Naive thymus-derived CD4-positive, alpha-beta T cell (primary cell): ENCODE data around the gene CXCR6. TPM values are rescaled to one million over a fixed set of nuclear protein-coding genes. Genes with fewer than 3 reads are reported as not detected.
A peak's percentile ranks its signal among the peaks of the same experiment; 100 is the strongest.

Experiments used
- ATAC-seq: fragments of 150-1000 bp; cut with Tn5 transposase; 2 replicates; pipeline ENCODE4 v1.10.0; 2021; ENCODE audit warnings: mild to moderate bottlenecking, moderate library complexity
- CTCF ChIA-PET: fragments of 350-600 bp; sonication (Branson Sonifier 250); formaldehyde crosslinking; loops from one replicate; lab custom pipeline; 2021; ENCODE audit warnings: antibody characterized with exemption; lab: Charles Lee
- POLR2A ChIA-PET: fragments of 350-600 bp; sonication (Branson Sonifier 250); formaldehyde crosslinking; loops from one replicate; lab custom pipeline; 2021; ENCODE audit warnings: antibody characterized with exemption, inconsistent platforms; lab: Charles Lee
- DNase-seq, 9 donors: peaks; one replicate each; pipeline versions ENCODE4 v3.0.0 to v3.0.0-alpha.2; 2020 to 2022; ENCODE audit warnings: mixed read lengths in 1 of 9
- H3K27ac ChIP-seq: one replicate; pipeline ENCODE4 v1.7.0; 2013; ENCODE audit warnings: mild to moderate bottlenecking, low read depth, low read length, moderate library complexity
- H3K27me3 ChIP-seq, 2 donors: one replicate each; pipeline ENCODE4 v1.7.0; 2013; ENCODE audit warnings: low read length in 2 of 2, mild to moderate bottlenecking in 2 of 2, moderate library complexity in 2 of 2; ENCODE audit not compliant: control insufficient read depth in 2 of 2, insufficient read depth in 2 of 2
- H3K36me3 ChIP-seq, 3 experiments: 1 replicate in 2 of 3; 2 replicates in 1 of 3; pipeline ENCODE4 v1.7.0; 2013; ENCODE audit warnings: low read length in 3 of 3, mild to moderate bottlenecking in 3 of 3, moderate library complexity in 1 of 3; ENCODE audit not compliant: insufficient read depth in 3 of 3, control insufficient read depth in 2 of 3
- H3K4me1 ChIP-seq, 2 donors: one replicate each; pipeline ENCODE4 v1.7.0; 2013; ENCODE audit warnings: low read length in 2 of 2, mild to moderate bottlenecking in 2 of 2, moderate library complexity in 1 of 2; ENCODE audit not compliant: control insufficient read depth in 2 of 2, insufficient read depth in 2 of 2
- H3K4me3 ChIP-seq: 2 replicates; pipeline ENCODE4 v1.7.0; 2013; ENCODE audit warnings: mild to moderate bottlenecking, low read length
- H3K9me3 ChIP-seq, 3 experiments: 1 replicate in 2 of 3; 2 replicates in 1 of 3; pipeline ENCODE4 v1.7.0; 2013; ENCODE audit warnings: low read length in 3 of 3; ENCODE audit not compliant: control insufficient read depth in 2 of 3
- H3K27ac Mint-ChIP-seq, 9 donors: one replicate each; pipeline ENCODE4 v1.8.0; 2020 to 2022; ENCODE audit warnings: mixed read lengths in 9 of 9, mild to moderate bottlenecking in 8 of 9, moderate library complexity in 5 of 9, inconsistent platforms in 2 of 9
- H3K27me3 Mint-ChIP-seq, 5 donors: one replicate each; pipeline ENCODE4 v1.8.0; 2021 to 2022; ENCODE audit warnings: mixed read lengths in 5 of 5, mild to moderate bottlenecking in 1 of 5
- H3K36me3 Mint-ChIP-seq, 5 donors: one replicate each; pipeline ENCODE4 v1.8.0; 2020 to 2022; ENCODE audit warnings: mixed read lengths in 5 of 5, mild to moderate bottlenecking in 3 of 5, inconsistent platforms in 1 of 5
- H3K4me1 Mint-ChIP-seq, 7 donors: one replicate each; pipeline ENCODE4 v1.8.0; 2020 to 2022; ENCODE audit warnings: mixed read lengths in 7 of 7, mild to moderate bottlenecking in 3 of 7, inconsistent platforms in 1 of 7
- H3K4me3 Mint-ChIP-seq, 10 donors: one replicate each; pipeline ENCODE4 v1.8.0; 2020 to 2022; ENCODE audit warnings: mild to moderate bottlenecking in 10 of 10, mixed read lengths in 10 of 10, moderate library complexity in 6 of 10, inconsistent platforms in 2 of 10
- H3K9me3 Mint-ChIP-seq, 11 donors: one replicate each; pipeline ENCODE4 v1.8.0; 2020 to 2022; ENCODE audit warnings: mixed read lengths in 11 of 11, mild to moderate bottlenecking in 4 of 11, inconsistent platforms in 1 of 11, moderate library complexity in 1 of 11
- intact Hi-C, 2 donors: fragments of 100-400 bp; cut with micrococcal nuclease; formaldehyde crosslinking; loops; one replicate each; pipeline ENCODE4 v1.15.1; 2023
- polyA plus RNA-seq, 2 donors: library from polyadenylated mRNA; unstranded; fragments of 300-500 nt; fragmentation: Illumina TruSeq; gene quantifications; one replicate each; pipeline ENCODE4 v1.2.3, GENCODE V29; 2021
- total RNA-seq, 6 experiments: library from RNA in 5 of 6; stranded (reverse) in 5 of 6; gene quantifications; 1 replicate in 5 of 6; 2 replicates in 1 of 6; pipeline ENCODE4 v1.2.3 and lab custom pipeline; 2021 to 2026

The CXCR6 gene
- total and polyA plus RNA-seq, 7 experiments from 2014 or later = 0.12 to 33.7 (median 0.23) TPM; not detected in 1

DNA sequence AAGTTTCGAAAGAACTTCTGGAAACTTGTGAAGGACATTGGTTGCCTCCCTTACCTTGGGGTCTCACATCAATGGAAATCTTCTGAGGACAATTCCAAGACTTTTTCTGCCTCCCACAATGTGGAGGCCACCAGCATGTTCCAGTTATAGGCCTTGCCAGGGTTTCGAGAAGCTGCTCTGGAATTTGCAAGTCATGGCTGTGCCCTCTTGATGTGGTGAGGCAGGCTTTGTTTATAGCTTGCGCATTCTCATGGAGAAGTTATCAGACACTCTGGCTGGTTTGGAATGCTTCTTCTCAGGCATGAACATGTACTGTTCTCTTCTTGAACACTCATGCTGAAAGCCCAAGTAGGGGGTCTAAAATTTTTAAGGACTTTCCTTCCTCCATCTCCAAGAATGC is 4.1 kb downstream of the CXCR6 start:
- Histone ChIP-seq H3K27me3 (no peaks in the 10 kb centered on the region), H3K9me3 (no peaks in the 10 kb centered on the region), H3K4me3 (no peak overlapping the region), H3K4me1 (peaks cover 24 to 98% of the 10 kb centered on the region in 2 donors), H3K27ac (no peak overlapping the region), H3K36me3 (peaks cover 1 to 77% (median 7%) of the 10 kb centered on the region in 3 experiments)
- Mint-ChIP-seq H3K27ac (peak overlapping the region in 1 of 9 donors; percentile 79), H3K27me3 (no peaks in the 10 kb centered on the region), H3K9me3 (peaks cover 0 to 5% (median 0%) of the 10 kb centered on the region in 11 donors), H3K36me3 (peaks cover 16 to 74% (median 47%) of the 10 kb centered on the region in 5 donors), H3K4me1 (peaks cover 24 to 84% (median 46%) of the 10 kb centered on the region in 7 donors), H3K4me3 (no peak overlapping the region)
- ChIA-PET POLR2A (no interaction called here), CTCF (interaction anchor here (1.2 to 1.3 kb wide), 2 partner anchors 9 to 130 kb away, joined by 3 to 6 read pairs; no protein-coding TSS in a partner anchor)
- intact Hi-C loops = no loop called here
- no peak for ATAC-seq
- DNase-seq = no peak

DNA sequence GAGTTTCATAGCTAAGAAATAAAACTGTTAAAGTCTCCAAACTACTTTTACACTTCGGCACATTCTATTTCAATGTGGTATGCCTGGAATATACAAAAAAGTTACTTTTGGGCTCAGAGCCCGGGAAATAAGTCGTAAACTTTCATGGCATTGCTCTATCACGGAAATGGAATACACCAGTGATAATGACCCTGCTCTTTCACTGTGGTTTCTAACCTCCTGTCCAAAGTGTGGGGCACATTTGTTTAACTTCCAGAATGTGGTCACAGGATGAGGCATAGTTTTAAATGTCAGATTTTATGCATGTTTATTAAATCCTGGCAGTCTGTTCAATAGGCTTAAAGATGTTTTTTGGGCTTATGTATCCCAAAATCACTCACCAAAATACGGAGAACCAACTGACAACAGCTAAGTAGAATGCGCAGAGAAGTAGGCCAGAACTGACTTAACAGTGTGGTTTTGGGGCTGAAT is 5.1 kb downstream of the CXCR6 start:
- H3K9me3 Mint-ChIP-seq = peaks cover 0 to 5% (median 0%) of the 10 kb centered on the region in 11 donors
- H3K27me3 Mint-ChIP-seq = no peaks in the 10 kb centered on the region
- H3K4me3 Mint-ChIP-seq = peak overlapping the region in 1 of 10 donors; percentile 44
- Histone ChIP-seq H3K9me3 (no peaks in the 10 kb centered on the region), H3K27ac (no peak overlapping the region), H3K27me3 (no peaks in the 10 kb centered on the region), H3K4me1 (peaks cover 19 to 95% of the 10 kb centered on the region in 2 donors), H3K4me3 (no peak overlapping the region), H3K36me3 (peaks cover 7 to 87% (median 9%) of the 10 kb centered on the region in 3 experiments)
- peaks cover 20 to 80% (median 57%) of the 10 kb centered on the region in 5 donors for H3K36me3 Mint-ChIP-seq
- DNase-seq (no peak), ATAC-seq (no peak)
- ChIA-PET CTCF (interaction anchor here (0.9 to 1.2 kb wide), 2 partner anchors 8 to 130 kb away, joined by 3 to 4 read pairs; no protein-coding TSS in a partner anchor), POLR2A (no interaction called here)
- peaks cover 17 to 83% (median 36%) of the 10 kb centered on the region in 7 donors for H3K4me1 Mint-ChIP-seq
- H3K27ac Mint-ChIP-seq = peak overlapping the region in 1 of 9 donors; percentile 89
- intact Hi-C loops = no loop called here

DNA sequence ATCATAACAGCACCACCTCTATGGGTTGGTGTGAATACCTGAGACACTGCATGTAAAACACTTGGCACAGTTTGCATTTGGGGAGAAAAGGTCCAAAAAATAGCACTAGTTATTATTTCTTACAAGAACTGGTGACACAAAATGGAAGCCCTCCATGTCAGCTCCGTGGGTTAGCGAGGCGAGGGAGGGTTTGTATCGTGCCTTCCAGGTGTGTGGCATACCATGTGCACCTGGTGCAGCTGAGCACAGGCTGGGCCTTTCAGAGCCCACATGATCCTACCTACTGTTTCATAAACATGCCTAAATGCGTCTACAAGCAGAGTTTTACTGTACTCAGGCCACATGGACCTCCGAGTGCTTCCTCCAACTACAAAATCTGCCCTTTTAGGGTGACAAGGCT is 5.6 kb downstream of the CXCR6 start:
- intact Hi-C loops = no loop called here
- ATAC-seq = no peak
- no peak overlapping the region for H3K27ac ChIP-seq
- ChIA-PET POLR2A (interaction anchor here (1.1 kb wide), 1 partner anchor 45 kb away, joined by 3 read pairs; no protein-coding TSS in a partner anchor), CTCF (interaction anchor here (0.9 to 1.2 kb wide), 2 partner anchors 9 to 129 kb away, joined by 3 to 4 read pairs; no protein-coding TSS in a partner anchor)
- Mint-ChIP-seq H3K36me3 (peaks cover 20 to 83% (median 61%) of the 10 kb centered on the region in 5 donors), H3K9me3 (peaks cover 0 to 5% (median 0%) of the 10 kb centered on the region in 11 donors), H3K27ac (peak overlapping the region in 1 of 9 donors; percentile 89), H3K4me3 (peak overlapping the region in 1 of 10 donors; percentile 44), H3K27me3 (no peaks in the 10 kb centered on the region), H3K4me1 (peaks cover 13 to 83% (median 31%) of the 10 kb centered on the region in 7 donors)
- no peaks in the 10 kb centered on the region for H3K9me3 ChIP-seq
- H3K36me3 ChIP-seq = peaks cover 13 to 92% (median 15%) of the 10 kb centered on the region in 3 experiments
- no peak for DNase-seq
- H3K4me1 ChIP-seq = peaks cover 14 to 91% of the 10 kb centered on the region in 2 donors
- no peaks in the 10 kb centered on the region for H3K27me3 ChIP-seq
- no peak overlapping the region for H3K4me3 ChIP-seq

DNA sequence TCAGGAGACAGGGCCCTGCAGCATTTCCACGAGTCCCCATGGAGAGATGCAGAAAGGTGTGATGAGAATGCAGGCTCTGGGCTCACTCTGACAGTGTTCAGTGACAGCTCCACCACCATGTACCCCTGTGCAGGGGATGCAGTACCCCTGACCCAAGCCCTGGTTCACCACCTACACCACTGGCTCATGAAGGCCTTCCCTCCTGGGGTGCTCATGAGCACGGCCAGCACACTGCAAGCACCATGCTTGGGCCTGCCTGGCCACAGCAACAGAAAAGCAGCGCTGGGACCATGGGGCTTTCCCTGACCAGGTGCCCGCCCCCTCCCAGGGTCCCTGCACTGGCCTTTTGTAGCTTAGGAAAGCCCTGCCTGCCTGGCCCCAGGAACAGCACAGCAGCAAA is 6.2 kb downstream of the CXCR6 start:
- Histone ChIP-seq H3K4me1 (peaks cover 9 to 85% of the 10 kb centered on the region in 2 donors), H3K36me3 (peaks cover 13 to 97% (median 20%) of the 10 kb centered on the region in 3 experiments), H3K9me3 (no peaks in the 10 kb centered on the region), H3K4me3 (no peak overlapping the region), H3K27me3 (no peaks in the 10 kb centered on the region), H3K27ac (no peak overlapping the region)
- Mint-ChIP-seq H3K4me1 (peaks cover 13 to 85% (median 29%) of the 10 kb centered on the region in 7 donors), H3K36me3 (peaks cover 25 to 89% (median 67%) of the 10 kb centered on the region in 5 donors), H3K4me3 (peak overlapping the region in 1 of 10 donors; percentile 35), H3K9me3 (peaks cover 0 to 5% (median 0%) of the 10 kb centered on the region in 11 donors), H3K27ac (peak overlapping the region in 4 of 9 donors; percentile 73 to 89 (median 78)), H3K27me3 (no peaks in the 10 kb centered on the region)
- no peak for ATAC-seq
- ChIA-PET CTCF (interaction anchor here (1.2 kb wide), 1 partner anchor 9 kb away, joined by 3 read pairs; no protein-coding TSS in a partner anchor), POLR2A (interaction anchor here (1.1 kb wide), 1 partner anchor 44 kb away, joined by 3 read pairs; no protein-coding TSS in a partner anchor)
- DNase-seq = peak in 1 of 9 donors; percentile 18
- intact Hi-C loops = no loop called here

DNA sequence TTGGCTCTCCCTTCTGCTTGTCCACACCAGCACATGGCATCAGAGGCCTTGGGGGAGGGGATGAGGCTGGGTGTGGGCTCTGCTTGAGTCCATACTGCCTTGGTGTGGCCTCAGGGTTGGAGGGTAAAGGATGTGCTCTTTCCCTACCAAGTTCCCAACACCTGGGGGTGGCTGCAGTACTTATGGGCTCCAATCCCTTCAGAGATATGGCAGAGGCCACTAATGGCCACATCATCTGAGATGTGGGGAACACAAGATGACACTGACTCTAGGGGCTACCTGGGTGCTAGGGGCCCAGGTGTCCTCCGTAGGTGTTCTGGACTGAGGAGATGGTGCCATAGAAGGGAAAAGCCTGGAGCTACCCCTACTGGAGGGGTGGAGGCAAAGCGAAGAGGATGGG is 6.9 kb downstream of the CXCR6 start:
- ATAC-seq (no peak), DNase-seq (peak in 1 of 9 donors; percentile 17)
- H3K9me3 ChIP-seq = no peaks in the 10 kb centered on the region
- Mint-ChIP-seq H3K36me3 (peaks cover 27 to 89% (median 73%) of the 10 kb centered on the region in 5 donors), H3K9me3 (peaks cover 0 to 5% (median 0%) of the 10 kb centered on the region in 11 donors), H3K4me3 (peak overlapping the region in 1 of 10 donors; percentile 8), H3K27me3 (no peaks in the 10 kb centered on the region), H3K27ac (peak overlapping the region in 5 of 9 donors; percentile 28 to 89 (median 75)), H3K4me1 (peaks cover 12 to 82% (median 27%) of the 10 kb centered on the region in 7 donors)
- no peak overlapping the region for H3K27ac ChIP-seq
- H3K4me3 ChIP-seq = no peak overlapping the region
- peaks cover 9 to 78% of the 10 kb centered on the region in 2 donors for H3K4me1 ChIP-seq
- intact Hi-C loops = loop anchor here in 1 of 2 donors (2.0 kb wide), 1 partner anchor 45 kb away; the partner anchor contains the start of gene FYCO1
- POLR2A ChIA-PET = no interaction called here
- peaks cover 13 to 100% (median 27%) of the 10 kb centered on the region in 3 experiments for H3K36me3 ChIP-seq
- CTCF ChIA-PET = interaction anchor here (1.3 kb wide), 1 partner anchor 129 kb away, joined by 3 read pairs; no protein-coding TSS in a partner anchor
- no peaks in the 10 kb centered on the region for H3K27me3 ChIP-seq

DNA sequence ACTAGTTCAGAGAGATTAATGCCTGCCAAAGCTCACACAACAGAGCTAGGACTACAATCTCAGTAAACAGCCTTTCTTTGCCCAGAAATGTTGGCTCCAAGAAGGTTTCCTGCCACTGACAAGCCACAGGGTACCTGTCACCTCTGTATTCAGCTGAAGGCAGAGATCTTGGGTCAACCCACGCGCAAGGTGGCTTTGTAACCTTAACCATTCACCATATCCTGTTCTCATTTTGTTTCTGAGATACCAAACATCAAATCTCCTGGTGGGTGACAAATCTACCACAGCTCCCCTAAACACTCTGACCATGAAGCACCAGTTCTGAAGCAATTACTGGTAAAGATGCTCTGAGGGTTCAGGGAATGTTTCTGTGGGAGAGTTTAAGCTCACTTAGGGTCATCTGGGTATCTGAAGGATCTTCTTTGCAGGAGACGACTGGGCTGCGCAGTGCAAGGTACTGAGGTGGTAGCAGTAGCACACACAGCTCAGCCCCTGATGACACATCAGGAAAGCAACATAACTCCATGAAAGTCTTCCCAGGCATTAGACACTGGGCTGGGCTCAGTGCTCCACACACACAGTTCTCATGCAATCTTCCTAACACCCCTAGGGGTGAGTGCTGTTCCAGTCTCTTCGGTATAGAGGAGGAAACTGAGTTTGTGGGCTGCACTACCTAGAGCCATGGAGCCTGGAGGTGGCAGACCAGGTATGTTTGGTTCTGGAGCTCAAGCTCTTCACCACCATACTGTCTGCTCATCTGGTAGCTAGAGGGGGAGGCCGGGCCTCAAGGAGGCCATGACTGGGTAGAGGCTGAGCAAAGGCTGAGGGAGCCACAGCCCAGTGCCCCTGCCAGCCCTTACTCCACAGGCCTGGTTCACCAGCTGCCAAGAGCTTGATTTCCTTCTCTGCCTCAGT is 7.7 kb downstream of the CXCR6 start:
- ATAC-seq (peak; percentile 80), DNase-seq (peak in 5 of 9 donors; percentile 12 to 59 (median 38))
- no peaks in the 10 kb centered on the region for H3K27me3 ChIP-seq
- H3K36me3 ChIP-seq = peaks cover 13 to 100% (median 27%) of the 10 kb centered on the region in 3 experiments
- peaks cover 9 to 70% of the 10 kb centered on the region in 2 donors for H3K4me1 ChIP-seq
- Mint-ChIP-seq H3K4me1 (peaks cover 11 to 76% (median 25%) of the 10 kb centered on the region in 7 donors), H3K9me3 (peaks cover 0 to 5% (median 0%) of the 10 kb centered on the region in 11 donors), H3K27ac (peak overlapping the region in 8 of 9 donors; percentile 9 to 89 (median 63)), H3K4me3 (peak overlapping the region in 5 of 10 donors; percentile 3 to 63 (median 35)), H3K27me3 (no peaks in the 10 kb centered on the region), H3K36me3 (peaks cover 28 to 85% (median 73%) of the 10 kb centered on the region in 5 donors)
- ChIA-PET CTCF (interaction anchor here (0.7 to 1.3 kb wide), 6 partner anchors 18 to 128 kb away, joined by 3 to 4 read pairs (median 3); no protein-coding TSS in a partner anchor), POLR2A (interaction anchor here (1.0 kb wide), 1 partner anchor 15 kb away, joined by 3 read pairs; no protein-coding TSS in a partner anchor)
- H3K27ac ChIP-seq = no peak overlapping the region
- intact Hi-C loops = loop anchor here in 1 of 2 donors (2.0 kb wide), 1 partner anchor 44 kb away; the partner anchor contains the start of gene FYCO1
- H3K9me3 ChIP-seq = no peaks in the 10 kb centered on the region
- H3K4me3 ChIP-seq = no peak overlapping the region
